Measurements from ENCODE around the gene OSBPL6.

The OSBPL6 gene

GRCh38 chr2:178199334-178199733 lies 5.0 kb downstream of the OSBPL6 start:
- DNase-seq, result no peak

GRCh38 chr2:178200331-178200730 lies 6.0 kb downstream of the OSBPL6 start:
- DNase-seq, result no peak

- DNase-seq, result no peak
Observed at GRCh38 chr2:178202927-178203326, 8.6 kb downstream of the OSBPL6 start.

- DNase-seq, result no peak
Observed at GRCh38 chr2:178204977-178205376, 10.7 kb downstream of the OSBPL6 start.

- DNase-seq, result no peak
Observed at GRCh38 chr2:178205853-178206521, 11.7 kb downstream of the OSBPL6 start.

- DNase-seq, result no peak
Observed at GRCh38 chr2:178208336-178208735, 14.0 kb downstream of the OSBPL6 start.

- no peak for DNase-seq
Observed at GRCh38 chr2:178208817-178209216, 14.5 kb downstream of the OSBPL6 start.

- no peak for DNase-seq
Observed at GRCh38 chr2:178211460-178211859, 17.1 kb downstream of the OSBPL6 start.

GRCh38 chr2:178211943-178212342 lies 17.6 kb downstream of the OSBPL6 start:
- no peak for DNase-seq

GRCh38 chr2:178213991-178214390 lies 19.7 kb downstream of the OSBPL6 start:
- no peak for DNase-seq

- DNase-seq, result no peak
Observed at GRCh38 chr2:178219247-178219646, 24.9 kb downstream of the OSBPL6 start.

- DNase-seq, result no peak
Observed at GRCh38 chr2:178220814-178221213, 26.5 kb downstream of the OSBPL6 start.

- no peak for DNase-seq
Observed at GRCh38 chr2:178221556-178221955, 27.2 kb downstream of the OSBPL6 start.

- DNase-seq, result no peak
Observed at GRCh38 chr2:178223806-178224205, 29.5 kb downstream of the OSBPL6 start.

- no peak for DNase-seq
Observed at GRCh38 chr2:178225006-178225805, 30.9 kb downstream of the OSBPL6 start.

GRCh38 chr2:178227187-178227586 lies 32.9 kb downstream of the OSBPL6 start:
- DNase-seq, result no peak

GRCh38 chr2:178229927-178230326 lies 35.6 kb downstream of the OSBPL6 start:
- DNase-seq, result no peak

- DNase-seq, result no peak
Observed at GRCh38 chr2:178230396-178230795, 36.1 kb downstream of the OSBPL6 start.

- DNase-seq, result no peak
Observed at GRCh38 chr2:178233428-178233827, 39.1 kb downstream of the OSBPL6 start.

GRCh38 chr2:178234648-178235047 lies 40.3 kb downstream of the OSBPL6 start:
- no peak for DNase-seq

GRCh38 chr2:178237488-178238153 lies 43.3 kb downstream of the OSBPL6 start:
- DNase-seq, result no peak

- no peak for DNase-seq
Observed at GRCh38 chr2:178238154-178238521, 43.8 kb downstream of the OSBPL6 start.

GRCh38 chr2:178238750-178239149 lies 44.4 kb downstream of the OSBPL6 start:
- DNase-seq, result no peak
